DOHH2 (cell line): Measurements from ENCODE around the gene MBD3L2.

Experiments used
- H3F3A ChIP-seq: fragments of 200-600 bp; sonication (generic), shearing (Covaris generic); 2 replicates; pipeline ENCODE4 v1.6.0; 2016; ENCODE audit warnings: antibody characterized with exemption, mild to moderate bottlenecking; ENCODE audit not compliant: control insufficient read depth, insufficient read depth
- H3K27ac ChIP-seq: fragments of 200-600 bp; sonication (generic); 2 replicates; pipeline ENCODE4 v1.5.1; 2014; ENCODE audit warnings: low read depth, mild to moderate bottlenecking, low read length, moderate library complexity
- H3K27me3 ChIP-seq: fragments of 200-600 bp; sonication (generic); 2 replicates; pipeline ENCODE4 v1.6.1; 2014; ENCODE audit warnings: mild to moderate bottlenecking, low read length, mixed read lengths; ENCODE audit not compliant: control insufficient read depth
- H3K36me3 ChIP-seq: fragments of 200-600 bp; sonication (generic); 2 replicates; pipeline ENCODE4 v1.6.1; 2014; ENCODE audit warnings: mild to moderate bottlenecking, low read length, moderate library complexity, mixed read lengths; ENCODE audit not compliant: control insufficient read depth
- H3K4me1 ChIP-seq: fragments of 200-600 bp; sonication (generic); 2 replicates; pipeline ENCODE4 v1.6.1; 2014; ENCODE audit warnings: mild to moderate bottlenecking, low read length, mixed read lengths; ENCODE audit not compliant: control insufficient read depth
- H3K4me2 ChIP-seq: fragments of 200-600 bp; sonication (generic); 2 replicates; pipeline ENCODE4 v1.6.0; 2014; ENCODE audit warnings: mild to moderate bottlenecking, low read length, moderate library complexity
- H3K4me3 ChIP-seq: fragments of 200-600 bp; sonication (generic); 2 replicates; pipeline ENCODE4 v1.5.1; 2014; ENCODE audit warnings: mild to moderate bottlenecking, low read length, mixed read lengths
- H3K79me2 ChIP-seq: fragments of 200-600 bp; sonication (generic); 2 replicates; pipeline ENCODE4 v1.6.1; 2014; ENCODE audit warnings: mild to moderate bottlenecking, low read length, mixed read lengths; ENCODE audit not compliant: control insufficient read depth
- H3K9me2 ChIP-seq: fragments of 200-600 bp; sonication (generic); replicated peaks from 2 replicates; pipeline ENCODE4 v1.6.1; 2014; ENCODE audit warnings: mild to moderate bottlenecking, low read length, mixed read lengths; ENCODE audit not compliant: control insufficient read depth
- H3K9me3 ChIP-seq: fragments of 200-600 bp; sonication (generic); 2 replicates; pipeline ENCODE4 v1.6.1; 2014; ENCODE audit warnings: antibody characterized with exemption, low read length, mixed read lengths; ENCODE audit not compliant: control insufficient read depth, insufficient read depth
- H4K20me1 ChIP-seq: fragments of 200-600 bp; sonication (generic); 2 replicates; pipeline ENCODE4 v1.6.0; 2014; ENCODE audit warnings: low read depth, mild to moderate bottlenecking, antibody characterized with exemption, low read length, moderate library complexity; ENCODE audit not compliant: control insufficient read depth, insufficient read depth
- CTCF ChIP-seq: fragments of 200-600 bp; sonication (generic); IDR thresholded peaks from one replicate; pipeline ENCODE4 v1.5.1; 2014; ENCODE audit warnings: antibody characterized with exemption, mild to moderate bottlenecking, low read depth, low read length; ENCODE audit not compliant: poor library complexity, severe bottlenecking
- EZH2phosphoT487 ChIP-seq: fragments of 200-600 bp; sonication (generic); IDR thresholded peaks from 2 replicates; pipeline ENCODE4 v1.6.1; 2017; ENCODE audit warnings: borderline replicate concordance, mild to moderate bottlenecking, antibody characterized with exemption, low read length, moderate library complexity, mixed read lengths

MBD3L2 gene

GRCh38 chr19:7078008-7078407 is 28.9 kb downstream of the MBD3L2 start:
- no peak overlapping the region for H3K4me3 ChIP-seq
- H3K27me3 ChIP-seq = no peaks in the 10 kb centered on the region
- no peaks in the 10 kb centered on the region for H4K20me1 ChIP-seq
- H3K4me2 ChIP-seq = no peak overlapping the region
- H3K79me2 ChIP-seq = no peaks in the 10 kb centered on the region
- peaks cover 7% of the 10 kb centered on the region for H3F3A ChIP-seq
- H3K9me3 ChIP-seq = peaks cover 48% of the 10 kb centered on the region
- TF ChIP-seq CTCF (no peak), EZH2phosphoT487 (no peak)
- no peak overlapping the region for H3K27ac ChIP-seq
- no peaks in the 10 kb centered on the region for H3K4me1 ChIP-seq
- H3K9me2 ChIP-seq = no peaks in the 10 kb centered on the region
- H3K36me3 ChIP-seq = peaks cover 98% of the 10 kb centered on the region

DNA sequence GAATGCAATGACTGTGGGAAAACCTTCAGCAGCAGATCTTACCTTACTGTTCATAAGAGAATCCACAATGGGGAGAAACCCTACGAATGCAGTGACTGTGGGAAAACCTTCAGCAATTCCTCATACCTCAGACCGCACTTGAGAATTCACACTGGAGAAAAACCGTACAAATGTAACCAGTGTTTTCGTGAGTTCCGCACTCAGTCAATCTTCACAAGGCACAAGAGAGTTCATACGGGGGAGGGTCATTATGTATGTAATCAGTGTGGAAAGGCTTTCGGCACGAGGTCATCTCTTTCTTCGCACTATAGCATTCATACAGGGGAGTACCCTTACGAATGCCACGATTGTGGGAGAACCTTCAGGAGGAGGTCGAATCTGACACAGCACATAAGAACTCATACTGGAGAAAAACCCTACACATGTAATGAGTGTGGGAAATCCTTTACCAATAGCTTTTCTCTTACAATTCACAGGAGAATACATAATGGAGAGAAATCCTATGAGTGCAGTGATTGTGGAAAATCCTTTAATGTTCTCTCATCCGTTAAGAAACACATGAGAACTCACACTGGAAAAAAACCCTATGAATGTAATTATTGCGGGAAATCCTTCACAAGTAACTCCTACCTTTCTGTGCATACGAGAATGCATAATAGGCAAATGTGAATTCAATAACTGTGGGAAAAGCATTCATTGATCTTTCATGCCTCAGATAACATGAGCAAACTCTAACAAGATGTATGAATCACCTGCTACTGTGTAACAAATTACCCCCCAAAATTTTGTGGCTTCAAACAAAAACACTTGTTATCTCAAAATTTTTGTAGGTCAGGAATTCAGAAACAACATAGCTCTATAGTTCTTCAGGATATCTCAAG is 34.2 kb downstream of the MBD3L2 start:
- Histone ChIP-seq H3K4me2 (no peak overlapping the region), H3F3A (peaks cover 9% of the 10 kb centered on the region), H3K27ac (no peak overlapping the region), H3K4me3 (no peak overlapping the region), H3K9me2 (no peaks in the 10 kb centered on the region), H3K4me1 (no peaks in the 10 kb centered on the region), H3K27me3 (no peaks in the 10 kb centered on the region), H3K79me2 (no peaks in the 10 kb centered on the region), H3K36me3 (peaks cover 68% of the 10 kb centered on the region), H3K9me3 (peaks cover 62% of the 10 kb centered on the region), H4K20me1 (no peaks in the 10 kb centered on the region)
- TF ChIP-seq CTCF (no peak), EZH2phosphoT487 (no peak)

- Histone ChIP-seq H3F3A (0 out of 2 replicates have a peak, but pooled peaks cover 2% of the 10 kb centered on the region), H3K4me3 (no peak overlapping the region), H3K36me3 (peaks cover 12% of the 10 kb centered on the region), H3K79me2 (no peaks in the 10 kb centered on the region), H3K9me3 (peaks cover 30% of the 10 kb centered on the region), H3K27ac (no peak overlapping the region), H3K27me3 (no peaks in the 10 kb centered on the region), H3K9me2 (no peaks in the 10 kb centered on the region), H3K4me1 (no peaks in the 10 kb centered on the region), H4K20me1 (no peaks in the 10 kb centered on the region), H3K4me2 (no peak overlapping the region)
- no peak for TF ChIP-seq CTCF
- TF ChIP-seq EZH2phosphoT487 = no peak
Measured at GRCh38 chr19:7088999-7089398, 39.9 kb downstream of the MBD3L2 start.
